Measurements from ENCODE around the gene RPS29.

- no peak for TF ChIP-seq CTCF (IDR thresholded peaks at IDR 0.05)
- no peak for TF ChIP-seq POLR2A (IDR thresholded peaks at IDR 0.05)
- no peak for TF ChIP-seq POLR2AphosphoS5 (IDR thresholded peaks at IDR 0.05)
These were observed 3.2 kb upstream of the RPS29 start for GRCh38 chr14:49589387-49589786.

Data from stomach (tissue), 4 donors.